ENCODE data around the gene C11orf68. TPM values are rescaled to one million over a fixed set of nuclear protein-coding genes. Genes with fewer than 3 reads are reported as not detected.
A peak's percentile ranks its signal among the peaks of the same experiment; 100 is the strongest.

C11orf68 gene
- total and polyA plus RNA-seq, 10 donors: 22.0 to 44.9 (median 33.2) TPM

GRCh38 chr11:65869643-65870306, 49.1 kb downstream of the C11orf68 start:
- H3K27me3 ChIP-seq (replicated peaks in 1 of 7): peaks cover 0 to 11% (median 0%) of the 10 kb centered on the region in 7 donors
- TF ChIP-seq POLR2AphosphoS5 (IDR thresholded peaks at IDR 0.05) (peak; percentile 53 to 72 (median 56)), POLR2A (IDR thresholded peaks at IDR 0.05) (no peak), CTCF (IDR thresholded peaks at IDR 0.05 in 8 of 11, conservative IDR thresholded peaks at IDR 0.05 in 3 of 11) (no peak)
- H3K36me3 ChIP-seq: peaks cover 0 to 37% (median 26%) of the 10 kb centered on the region in 6 donors
- 77 to 85% (median 79%) methylated on average over 19 to 24 of the region's 24 CpGs for WGBS, 5 donors
- H3K4me1 ChIP-seq: peaks cover 16 to 78% (median 48%) of the 10 kb centered on the region in 6 donors
- peak; percentile 69 for DNase-seq
- intact Hi-C loops (cut with DNase I; ENCODE audit: low total_unique reads): no loop called here
- no peaks in the 10 kb centered on the region for H3K9me3 ChIP-seq
- H3K4me3 ChIP-seq: no peak overlapping the region
- H3K27ac ChIP-seq: peak overlapping the region in 5 of 8 donors; percentile 82 to 91 (median 85)

GRCh38 chr11:65868907-65869306, 50.0 kb downstream of the C11orf68 start:
- intact Hi-C loops (cut with DNase I; ENCODE audit: low total_unique reads): no loop called here
- no peak for DNase-seq
- peaks cover 2 to 46% (median 35%) of the 10 kb centered on the region in 6 donors for H3K36me3 ChIP-seq

GRCh38 chr11:65868076-65868667, 50.7 kb downstream of the C11orf68 start:
- peaks cover 11 to 75% (median 42%) of the 10 kb centered on the region in 6 donors for H3K4me1 ChIP-seq
- H3K4me3 ChIP-seq: no peak overlapping the region
- intact Hi-C loops (cut with DNase I; ENCODE audit: low total_unique reads): no loop called here
- TF ChIP-seq POLR2A (IDR thresholded peaks at IDR 0.05): no peak
- peak in 2 of 3 donors; percentile 60 to 78 for TF ChIP-seq POLR2AphosphoS5 (IDR thresholded peaks at IDR 0.05)
- no peaks in the 10 kb centered on the region for H3K9me3 ChIP-seq
- H3K36me3 ChIP-seq: peaks cover 5 to 53% (median 42%) of the 10 kb centered on the region in 6 donors
- H3K27ac ChIP-seq: no peak overlapping the region
- peak; percentile 78 for DNase-seq
- 89 to 95% (median 91%) methylated on average over 13 to 19 of the region's 19 CpGs for WGBS, 5 donors
- H3K27me3 ChIP-seq (replicated peaks in 1 of 7): peaks cover 0 to 11% (median 0%) of the 10 kb centered on the region in 7 donors

More at GRCh38 chr11:65868907-65869306, 50.0 kb downstream of the C11orf68 start:
- H3K27me3 ChIP-seq (replicated peaks in 1 of 7): peaks cover 0 to 11% (median 0%) of the 10 kb centered on the region in 7 donors
- H3K27ac ChIP-seq: no peak overlapping the region
- no peak overlapping the region for H3K4me3 ChIP-seq
- no peaks in the 10 kb centered on the region for H3K9me3 ChIP-seq
- no peak for TF ChIP-seq POLR2A (IDR thresholded peaks at IDR 0.05)
- TF ChIP-seq CTCF (IDR thresholded peaks at IDR 0.05 in 8 of 11, conservative IDR thresholded peaks at IDR 0.05 in 3 of 11): no peak
- TF ChIP-seq POLR2AphosphoS5 (IDR thresholded peaks at IDR 0.05): no peak
- H3K4me1 ChIP-seq: peaks cover 14 to 76% (median 46%) of the 10 kb centered on the region in 6 donors
- WGBS, 5 donors: 79 to 95% (median 93%) methylated on average over 3 of the region's 3 CpGs

- H3K27me3 ChIP-seq (replicated peaks in 1 of 7): peaks cover 0 to 5% (median 0%) of the 10 kb centered on the region in 7 donors
- H3K27ac ChIP-seq: peak overlapping the region in 1 of 8 donors; percentile 2
- H3K36me3 ChIP-seq: peaks cover 5 to 60% (median 49%) of the 10 kb centered on the region in 6 donors
- no peak overlapping the region for H3K4me3 ChIP-seq
- H3K4me1 ChIP-seq: peaks cover 8 to 75% (median 40%) of the 10 kb centered on the region in 6 donors
- intact Hi-C loops (cut with DNase I; ENCODE audit: low total_unique reads): no loop called here
- H3K9me3 ChIP-seq: no peaks in the 10 kb centered on the region
- 56 to 67% (median 62%) methylated on average over 28 to 29 of the region's 29 CpGs for WGBS, 5 donors
- TF ChIP-seq POLR2AphosphoS5 (IDR thresholded peaks at IDR 0.05) (no peak), CTCF (IDR thresholded peaks at IDR 0.05 in 8 of 11, conservative IDR thresholded peaks at IDR 0.05 in 3 of 11) (no peak), POLR2A (IDR thresholded peaks at IDR 0.05) (no peak)
- DNase-seq: peak; percentile 72
These were observed 51.4 kb downstream of the C11orf68 start for GRCh38 chr11:65867284-65868071.
